IPS-18a (cell line): ENCODE results near the gene HHAT.

Experiments used
- H3K27ac ChIP-seq: one replicate; pipeline ENCODE4 v1.5.1; 2013; ENCODE audit warnings: low read length
- H3K27me3 ChIP-seq: one replicate; pipeline ENCODE4 v1.6.1; 2013; ENCODE audit warnings: mild to moderate bottlenecking, low read length; ENCODE audit not compliant: control insufficient read depth, insufficient read depth
- H3K36me3 ChIP-seq: one replicate; pipeline ENCODE4 v1.6.1; 2013; ENCODE audit warnings: low read depth, low read length; ENCODE audit not compliant: control insufficient read depth
- H3K4me1 ChIP-seq: one replicate; pipeline ENCODE4 v1.6.1; 2013; ENCODE audit warnings: low read depth, low read length; ENCODE audit not compliant: control insufficient read depth
- H3K4me3 ChIP-seq: one replicate; pipeline ENCODE4 v1.5.1; 2013; ENCODE audit warnings: low read length
- H3K9ac ChIP-seq: one replicate; pipeline ENCODE4 v1.6.1; 2013; ENCODE audit warnings: mild to moderate bottlenecking, low read length, moderate library complexity
- H3K9me3 ChIP-seq: one replicate; pipeline ENCODE4 v1.6.1; 2013; ENCODE audit warnings: low read depth, low read length; ENCODE audit not compliant: control insufficient read depth

HHAT gene

GRCh38 chr1:210594605-210595004, 265.9 kb downstream of the HHAT start:
- Histone ChIP-seq H3K36me3 (no peaks in the 10 kb centered on the region), H3K27ac (no peak overlapping the region), H3K4me1 (no peaks in the 10 kb centered on the region), H3K9ac (no peak overlapping the region), H3K9me3 (peaks cover 3% of the 10 kb centered on the region), H3K27me3 (no peaks in the 10 kb centered on the region), H3K4me3 (no peak overlapping the region)

- Histone ChIP-seq H3K27me3 (no peaks in the 10 kb centered on the region), H3K27ac (no peak overlapping the region), H3K9me3 (no peaks in the 10 kb centered on the region), H3K4me1 (no peaks in the 10 kb centered on the region), H3K9ac (no peak overlapping the region), H3K4me3 (no peak overlapping the region), H3K36me3 (no peaks in the 10 kb centered on the region)
Measured at GRCh38 chr1:210596641-210597040, 267.9 kb downstream of the HHAT start.

- H3K36me3 ChIP-seq, result no peaks in the 10 kb centered on the region
- H3K9ac ChIP-seq, result no peak overlapping the region
- no peaks in the 10 kb centered on the region for H3K4me1 ChIP-seq
- no peaks in the 10 kb centered on the region for H3K9me3 ChIP-seq
- H3K4me3 ChIP-seq, result no peak overlapping the region
- no peaks in the 10 kb centered on the region for H3K27me3 ChIP-seq
- H3K27ac ChIP-seq, result no peak overlapping the region
Measured at GRCh38 chr1:210597555-210598134, 268.9 kb downstream of the HHAT start.

GRCh38 chr1:210598135-210598652, 269.5 kb downstream of the HHAT start:
- H3K9me3 ChIP-seq, result no peaks in the 10 kb centered on the region
- H3K36me3 ChIP-seq, result no peaks in the 10 kb centered on the region
- no peaks in the 10 kb centered on the region for H3K4me1 ChIP-seq
- H3K27me3 ChIP-seq, result no peaks in the 10 kb centered on the region
- no peak overlapping the region for H3K27ac ChIP-seq
- no peak overlapping the region for H3K9ac ChIP-seq
- H3K4me3 ChIP-seq, result no peak overlapping the region

GRCh38 chr1:210600421-210601159, 271.9 kb downstream of the HHAT start:
- no peaks in the 10 kb centered on the region for H3K36me3 ChIP-seq
- no peak overlapping the region for H3K9ac ChIP-seq
- no peaks in the 10 kb centered on the region for H3K9me3 ChIP-seq
- H3K4me3 ChIP-seq, result no peak overlapping the region
- no peak overlapping the region for H3K27ac ChIP-seq
- H3K27me3 ChIP-seq, result no peaks in the 10 kb centered on the region
- H3K4me1 ChIP-seq, result no peaks in the 10 kb centered on the region

GRCh38 chr1:210603123-210603522, 274.4 kb downstream of the HHAT start:
- no peaks in the 10 kb centered on the region for H3K4me1 ChIP-seq
- H3K9ac ChIP-seq, result no peak overlapping the region
- no peaks in the 10 kb centered on the region for H3K36me3 ChIP-seq
- no peak overlapping the region for H3K4me3 ChIP-seq
- no peak overlapping the region for H3K27ac ChIP-seq
- no peaks in the 10 kb centered on the region for H3K27me3 ChIP-seq
- no peaks in the 10 kb centered on the region for H3K9me3 ChIP-seq

- no peak overlapping the region for H3K27ac ChIP-seq
- no peaks in the 10 kb centered on the region for H3K27me3 ChIP-seq
- no peaks in the 10 kb centered on the region for H3K4me1 ChIP-seq
- no peak overlapping the region for H3K4me3 ChIP-seq
- H3K9ac ChIP-seq, result no peak overlapping the region
- H3K36me3 ChIP-seq, result no peaks in the 10 kb centered on the region
- no peaks in the 10 kb centered on the region for H3K9me3 ChIP-seq
Measured at GRCh38 chr1:210605099-210605498, 276.4 kb downstream of the HHAT start.

GRCh38 chr1:210607361-210607760, 278.7 kb downstream of the HHAT start:
- Histone ChIP-seq H3K4me3 (no peak overlapping the region), H3K27ac (no peak overlapping the region), H3K9me3 (no peaks in the 10 kb centered on the region), H3K4me1 (no peaks in the 10 kb centered on the region), H3K27me3 (no peaks in the 10 kb centered on the region), H3K36me3 (no peaks in the 10 kb centered on the region), H3K9ac (no peak overlapping the region)

GRCh38 chr1:210608767-210609166, 280.1 kb downstream of the HHAT start:
- H3K9me3 ChIP-seq, result no peaks in the 10 kb centered on the region
- H3K27ac ChIP-seq, result no peak overlapping the region
- no peaks in the 10 kb centered on the region for H3K36me3 ChIP-seq
- no peak overlapping the region for H3K9ac ChIP-seq
- no peaks in the 10 kb centered on the region for H3K4me1 ChIP-seq
- H3K27me3 ChIP-seq, result no peaks in the 10 kb centered on the region
- no peak overlapping the region for H3K4me3 ChIP-seq

- H3K27me3 ChIP-seq, result no peaks in the 10 kb centered on the region
- no peak overlapping the region for H3K27ac ChIP-seq
- no peaks in the 10 kb centered on the region for H3K9me3 ChIP-seq
- no peaks in the 10 kb centered on the region for H3K4me1 ChIP-seq
- H3K9ac ChIP-seq, result no peak overlapping the region
- H3K36me3 ChIP-seq, result no peaks in the 10 kb centered on the region
- no peak overlapping the region for H3K4me3 ChIP-seq
Measured at GRCh38 chr1:210616356-210616755, 287.7 kb downstream of the HHAT start.

GRCh38 chr1:210617293-210617692, 288.6 kb downstream of the HHAT start:
- Histone ChIP-seq H3K9me3 (no peaks in the 10 kb centered on the region), H3K36me3 (no peaks in the 10 kb centered on the region), H3K4me3 (no peak overlapping the region), H3K27ac (no peak overlapping the region), H3K27me3 (no peaks in the 10 kb centered on the region), H3K4me1 (no peaks in the 10 kb centered on the region), H3K9ac (no peak overlapping the region)

- Histone ChIP-seq H3K4me3 (no peak overlapping the region), H3K27ac (no peak overlapping the region), H3K9me3 (no peaks in the 10 kb centered on the region), H3K9ac (no peak overlapping the region), H3K36me3 (no peaks in the 10 kb centered on the region), H3K27me3 (no peaks in the 10 kb centered on the region), H3K4me1 (no peaks in the 10 kb centered on the region)
Measured at GRCh38 chr1:210618369-210618768, 289.7 kb downstream of the HHAT start.
